ENCODE data around the gene STK17B.

DNA sequence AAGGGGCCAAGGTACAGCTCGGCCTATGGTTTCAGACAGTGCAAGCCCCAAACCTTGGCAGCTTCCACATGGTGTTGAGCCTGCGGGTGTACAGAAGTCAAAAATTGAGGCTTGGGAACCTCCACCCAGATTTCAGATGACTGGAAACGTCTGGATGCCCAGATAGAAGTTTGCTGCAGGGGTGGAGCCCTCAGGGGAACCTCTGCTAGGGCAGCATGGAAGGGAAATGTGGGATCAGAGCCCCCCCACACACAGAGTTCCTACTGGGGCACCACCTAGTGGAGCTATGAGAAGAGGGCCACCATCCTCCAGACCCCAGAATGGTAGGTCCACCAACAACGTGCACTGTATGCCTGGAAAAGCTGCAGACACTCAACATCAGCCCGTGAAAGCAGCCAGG, 87.8 kb downstream of the STK17B start:
- TF ChIP-seq, protein P1, sequence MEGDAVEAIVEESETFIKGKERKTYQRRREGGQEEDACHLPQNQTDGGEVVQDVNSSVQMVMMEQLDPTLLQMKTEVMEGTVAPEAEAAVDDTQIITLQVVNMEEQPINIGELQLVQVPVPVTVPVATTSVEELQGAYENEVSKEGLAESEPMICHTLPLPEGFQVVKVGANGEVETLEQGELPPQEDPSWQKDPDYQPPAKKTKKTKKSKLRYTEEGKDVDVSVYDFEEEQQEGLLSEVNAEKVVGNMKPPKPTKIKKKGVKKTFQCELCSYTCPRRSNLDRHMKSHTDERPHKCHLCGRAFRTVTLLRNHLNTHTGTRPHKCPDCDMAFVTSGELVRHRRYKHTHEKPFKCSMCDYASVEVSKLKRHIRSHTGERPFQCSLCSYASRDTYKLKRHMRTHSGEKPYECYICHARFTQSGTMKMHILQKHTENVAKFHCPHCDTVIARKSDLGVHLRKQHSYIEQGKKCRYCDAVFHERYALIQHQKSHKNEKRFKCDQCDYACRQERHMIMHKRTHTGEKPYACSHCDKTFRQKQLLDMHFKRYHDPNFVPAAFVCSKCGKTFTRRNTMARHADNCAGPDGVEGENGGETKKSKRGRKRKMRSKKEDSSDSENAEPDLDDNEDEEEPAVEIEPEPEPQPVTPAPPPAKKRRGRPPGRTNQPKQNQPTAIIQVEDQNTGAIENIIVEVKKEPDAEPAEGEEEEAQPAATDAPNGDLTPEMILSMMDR (IDR thresholded peaks at IDR 0.05; ENCODE audit: low read depth, low read length, poor library complexity, severe bottlenecking) = no peak
- TF ChIP-seq EZH2phosphoT487 (IDR thresholded peaks at IDR 0.05; ENCODE audit: borderline replicate concordance, low read length) = no peak
